SK-N-SH (cell line): Measurements from ENCODE around the gene ARID1A. TPM values are rescaled to one million over a fixed set of nuclear protein-coding genes. Genes with fewer than 3 reads are reported as not detected.
A peak's percentile ranks its signal among the peaks of the same experiment; 100 is the strongest.

ENCODE experiments used
- CTCF ChIA-PET: fragments of 300-600, 350-600 bp; formaldehyde crosslinking; extraction: SDS; loops from one replicate; lab custom pipeline; 2021; lab: Yijun Ruan, JAX
- POLR2A ChIA-PET: fragments of 350-600 bp; sonication (Branson Sonifier 250); formaldehyde crosslinking; extraction: SDS; loops from one replicate; lab custom pipeline; 2020; ENCODE audit warnings: antibody characterized with exemption, inconsistent platforms; lab: Yijun Ruan, JAX
- DNase-seq: peaks from one replicate; pipeline ENCODE4 v3.0.0; 2012
- H2AFZ ChIP-seq: fragments of 200-600 bp; sonication (generic); 2 replicates; pipeline ENCODE4 v1.8.1; 2016; ENCODE audit warnings: antibody characterized with exemption, mild to moderate bottlenecking, low read depth
- H3F3A ChIP-seq: fragments of 200-600 bp; sonication (generic); replicated peaks from 2 replicates; pipeline ENCODE3; 2016; ENCODE audit warnings: antibody characterized with exemption, mild to moderate bottlenecking; ENCODE audit not compliant: insufficient read depth
- H3K27ac ChIP-seq, 2 experiments: fragments of 200-500 bp in 1 of 2; fragments of 200-600 bp in 1 of 2; sonication (Bioruptor generic) in 1 of 2; sonication (generic), shearing (Covaris generic) in 1 of 2; 2 replicates each; pipeline versions ENCODE4 v1.5.1 to v1.6.1; 2014 to 2016; ENCODE audit warnings: low read depth in 2 of 2, inconsistent platforms in 1 of 2, low read length in 1 of 2, mild to moderate bottlenecking in 1 of 2, mixed read lengths in 1 of 2
- H3K27me3 ChIP-seq: fragments of 200-600 bp; sonication (generic), shearing (Covaris generic); 2 replicates; pipeline ENCODE4 v1.6.1; 2016; ENCODE audit warnings: mixed run types; ENCODE audit not compliant: insufficient read depth
- H3K36me3 ChIP-seq, 2 experiments: fragments of 200-500 bp in 1 of 2; fragments of 200-600 bp in 1 of 2; sonication (Bioruptor generic) in 1 of 2; sonication (generic) in 1 of 2; replicated peaks in 1 of 2; 2 replicates each; pipeline versions ENCODE3 to v1.5.1; 2014 to 2016; ENCODE audit warnings: low read length in 1 of 2, mild to moderate bottlenecking in 1 of 2; ENCODE audit not compliant: insufficient read depth in 2 of 2, control insufficient read depth in 1 of 2
- H3K4me1 ChIP-seq, 2 experiments: fragments of 200-500 bp in 1 of 2; fragments of 200-600 bp in 1 of 2; sonication (Bioruptor generic) in 1 of 2; sonication (generic), shearing (Covaris generic) in 1 of 2; 2 replicates each; pipeline versions ENCODE4 v1.5.1 to v1.6.1; 2014 to 2016; ENCODE audit warnings: low read depth in 1 of 2, low read length in 1 of 2, mixed run types in 1 of 2; ENCODE audit not compliant: insufficient read depth in 2 of 2, control insufficient read depth in 1 of 2
- H3K4me2 ChIP-seq: fragments of 200-600 bp; sonication (generic), shearing (Covaris generic); 2 replicates; pipeline ENCODE4 v1.6.1; 2017; ENCODE audit warnings: mixed run types
- H3K4me3 ChIP-seq, 2 experiments: fragments of 200-500 bp in 1 of 2; fragments of 200-600 bp in 1 of 2; sonication (Bioruptor generic) in 1 of 2; sonication (generic), shearing (Covaris generic) in 1 of 2; 2 replicates each; pipeline versions ENCODE4 v1.5.1 to v1.8.1; 2014 to 2016; ENCODE audit warnings: low read depth in 2 of 2, inconsistent platforms in 1 of 2, low read length in 1 of 2, mild to moderate bottlenecking in 1 of 2, mixed read lengths in 1 of 2, moderate library complexity in 1 of 2
- H3K79me2 ChIP-seq: fragments of 200-600 bp; sonication (generic); 2 replicates; pipeline ENCODE4 v1.8.1; 2017; ENCODE audit warnings: mild to moderate bottlenecking; ENCODE audit not compliant: insufficient read depth
- H3K9ac ChIP-seq: fragments of 200-600 bp; sonication (generic); 2 replicates; pipeline ENCODE4 v1.6.1; 2017; ENCODE audit warnings: mixed run types
- H3K9me2 ChIP-seq: fragments of 200-600 bp; sonication (generic); 2 replicates; pipeline ENCODE4 v1.6.1; 2017; ENCODE audit warnings: mixed run types
- H3K9me3 ChIP-seq: fragments of 200-600 bp; sonication (generic); 2 replicates; pipeline ENCODE4 v1.6.1; 2017; ENCODE audit warnings: mixed run types, mild to moderate bottlenecking, moderate library complexity
- H4K20me1 ChIP-seq: fragments of 200-600 bp; sonication (generic); 2 replicates; pipeline ENCODE4 v1.6.1; 2017; ENCODE audit warnings: mild to moderate bottlenecking, mixed run types; ENCODE audit not compliant: insufficient read depth
- ELF1 ChIP-seq: IDR thresholded peaks from 2 replicates; pipeline ENCODE4 v1.4.0; 2012
- EZH2phosphoT487 ChIP-seq: fragments of 200-600 bp; sonication (generic); IDR thresholded peaks from 2 replicates; pipeline ENCODE4 v1.6.1; 2017; ENCODE audit warnings: low read depth, mixed run types, mild to moderate bottlenecking, antibody characterized with exemption, moderate library complexity, borderline replicate concordance
- FOSL2 ChIP-seq: IDR thresholded peaks from 2 replicates; pipeline ENCODE4 v1.4.0; 2012; ENCODE audit warnings: low read depth, mild to moderate bottlenecking, moderate library complexity, borderline replicate concordance
- GABPA ChIP-seq: IDR thresholded peaks from 2 replicates; pipeline ENCODE4 v1.4.0; 2012; ENCODE audit warnings: low read depth, mild to moderate bottlenecking
- GATA2 ChIP-seq: sonication (generic); formaldehyde crosslinking; IDR thresholded peaks from 2 replicates; pipeline ENCODE4 v1.5.0; 2020; ENCODE audit warnings: mild to moderate bottlenecking, missing genetic modification reagents
- JUND ChIP-seq: IDR thresholded peaks from 2 replicates; pipeline ENCODE4 v1.4.0; 2012
- MEF2A ChIP-seq: IDR thresholded peaks from 2 replicates; pipeline ENCODE4 v1.4.0; 2012; ENCODE audit warnings: low read depth, borderline replicate concordance
- POLR2AphosphoS5 ChIP-seq: IDR thresholded peaks from 2 replicates; pipeline ENCODE4 v1.6.1; 2012; ENCODE audit warnings: low read depth, low read length
- RAD21 ChIP-seq: IDR thresholded peaks from 2 replicates; pipeline ENCODE4 v1.6.1; 2012; ENCODE audit warnings: mild to moderate bottlenecking, low read length
- RCOR1 ChIP-seq: fragments of 150-350 bp; IDR thresholded peaks from 2 replicates; pipeline ENCODE4 v1.6.1; 2017; ENCODE audit warnings: antibody characterized with exemption, low read length
- RFX5 ChIP-seq: IDR thresholded peaks from 2 replicates; pipeline ENCODE4 v1.6.1; 2012; ENCODE audit warnings: mild to moderate bottlenecking, improper control_type of control experiment, low read length
- RXRA ChIP-seq: IDR thresholded peaks from 2 replicates; pipeline ENCODE4 v1.4.0; 2012; ENCODE audit warnings: low read depth, mild to moderate bottlenecking, borderline replicate concordance
- TCF12 ChIP-seq: IDR thresholded peaks from 2 replicates; pipeline ENCODE4 v1.4.0; 2012
- TEAD4 ChIP-seq: IDR thresholded peaks from 2 replicates; pipeline ENCODE4 v1.4.0; 2012; ENCODE audit warnings: mild to moderate bottlenecking, borderline replicate concordance; ENCODE audit not compliant: insufficient read depth
- YY1 ChIP-seq: IDR thresholded peaks from 2 replicates; pipeline ENCODE4 v1.4.0; 2012; ENCODE audit warnings: low read depth, mild to moderate bottlenecking
- WGBS: methylation state at CpG from one replicate; pipeline ENCODE4 v1.1.6; 2017; ENCODE audit warnings: low lambda C conversion rate; 5-methylcytosine and 5-hydroxymethylcytosine counted together
- polyA plus RNA-seq, 3 experiments: library from polyadenylated mRNA; depleted of rRNA; stranded (reverse); fragments of >200 nt; gene quantifications; 2 replicates each; pipeline ENCODE4 v1.2.3, GENCODE V29; 2012
- TF ChIP-seq, protein P1 (sequence below): IDR thresholded peaks from 2 replicates; pipeline ENCODE4 v1.6.1; 2012; ENCODE audit warnings: mild to moderate bottlenecking, low read depth, low read length, moderate library complexity
- TF ChIP-seq, protein P2 (sequence below): IDR thresholded peaks from 2 replicates; pipeline ENCODE4 v1.4.0; 2012; ENCODE audit warnings: low read depth
- TF ChIP-seq, protein P3 (sequence below): IDR thresholded peaks from 2 replicates; pipeline ENCODE4 v1.4.0; 2012; ENCODE audit warnings: low read depth, borderline replicate concordance
- TF ChIP-seq, protein P4 (sequence below): IDR thresholded peaks from 2 replicates; pipeline ENCODE4; 2012
- TF ChIP-seq, protein P5 (sequence below): fragments of 150-350 bp; IDR thresholded peaks from 2 replicates; pipeline ENCODE4 v1.6.1; 2016; ENCODE audit warnings: mild to moderate bottlenecking, low read depth, low read length

Gene ARID1A
- polyA plus RNA-seq, 1 of the 3 experiments (the other 2 are of a cell fraction), result 26.5 TPM

DNA sequence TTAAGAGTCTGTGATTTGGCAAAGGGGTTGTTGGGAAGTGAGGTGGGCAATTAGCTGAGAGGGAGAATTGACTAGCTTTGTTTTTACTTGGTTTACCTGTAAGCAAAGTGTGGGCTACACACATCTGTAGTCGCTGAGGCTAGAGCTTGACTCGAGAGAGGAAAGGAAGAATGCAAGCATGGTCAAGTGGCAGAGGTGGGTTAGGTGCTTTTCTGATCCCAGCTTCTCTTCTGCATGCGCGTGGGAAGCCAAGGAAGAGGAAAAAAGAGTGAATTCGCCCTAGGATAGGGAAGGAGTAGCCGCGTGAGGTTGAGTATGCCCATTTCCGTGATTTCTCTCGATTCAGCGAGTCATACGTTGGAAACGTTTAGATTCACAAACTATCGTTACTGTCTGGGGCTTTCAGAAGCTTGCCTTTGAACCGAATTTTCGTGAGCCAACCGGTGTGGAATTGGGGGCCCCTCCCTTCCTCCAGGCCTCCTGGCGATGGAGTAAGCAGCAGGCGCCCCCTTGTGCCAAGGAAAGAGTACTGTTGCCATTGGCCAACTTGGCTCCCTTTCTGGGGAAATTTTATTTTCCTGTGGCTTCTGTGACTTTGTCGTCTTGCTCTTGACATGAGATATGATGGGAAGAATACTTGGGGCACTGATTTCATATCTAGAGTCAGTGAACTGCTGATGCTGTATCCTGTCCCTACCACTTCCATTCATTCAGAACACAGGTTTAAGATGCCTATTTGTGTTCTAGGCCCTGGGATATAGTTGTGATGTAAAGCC is 93.2 kb downstream of the ARID1A start (continued):
- TF ChIP-seq, protein P1, sequence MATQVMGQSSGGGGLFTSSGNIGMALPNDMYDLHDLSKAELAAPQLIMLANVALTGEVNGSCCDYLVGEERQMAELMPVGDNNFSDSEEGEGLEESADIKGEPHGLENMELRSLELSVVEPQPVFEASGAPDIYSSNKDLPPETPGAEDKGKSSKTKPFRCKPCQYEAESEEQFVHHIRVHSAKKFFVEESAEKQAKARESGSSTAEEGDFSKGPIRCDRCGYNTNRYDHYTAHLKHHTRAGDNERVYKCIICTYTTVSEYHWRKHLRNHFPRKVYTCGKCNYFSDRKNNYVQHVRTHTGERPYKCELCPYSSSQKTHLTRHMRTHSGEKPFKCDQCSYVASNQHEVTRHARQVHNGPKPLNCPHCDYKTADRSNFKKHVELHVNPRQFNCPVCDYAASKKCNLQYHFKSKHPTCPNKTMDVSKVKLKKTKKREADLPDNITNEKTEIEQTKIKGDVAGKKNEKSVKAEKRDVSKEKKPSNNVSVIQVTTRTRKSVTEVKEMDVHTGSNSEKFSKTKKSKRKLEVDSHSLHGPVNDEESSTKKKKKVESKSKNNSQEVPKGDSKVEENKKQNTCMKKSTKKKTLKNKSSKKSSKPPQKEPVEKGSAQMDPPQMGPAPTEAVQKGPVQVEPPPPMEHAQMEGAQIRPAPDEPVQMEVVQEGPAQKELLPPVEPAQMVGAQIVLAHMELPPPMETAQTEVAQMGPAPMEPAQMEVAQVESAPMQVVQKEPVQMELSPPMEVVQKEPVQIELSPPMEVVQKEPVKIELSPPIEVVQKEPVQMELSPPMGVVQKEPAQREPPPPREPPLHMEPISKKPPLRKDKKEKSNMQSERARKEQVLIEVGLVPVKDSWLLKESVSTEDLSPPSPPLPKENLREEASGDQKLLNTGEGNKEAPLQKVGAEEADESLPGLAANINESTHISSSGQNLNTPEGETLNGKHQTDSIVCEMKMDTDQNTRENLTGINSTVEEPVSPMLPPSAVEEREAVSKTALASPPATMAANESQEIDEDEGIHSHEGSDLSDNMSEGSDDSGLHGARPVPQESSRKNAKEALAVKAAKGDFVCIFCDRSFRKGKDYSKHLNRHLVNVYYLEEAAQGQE, result no peak
- TF ChIP-seq MEF2A, result no peak
- TF ChIP-seq, protein P2, sequence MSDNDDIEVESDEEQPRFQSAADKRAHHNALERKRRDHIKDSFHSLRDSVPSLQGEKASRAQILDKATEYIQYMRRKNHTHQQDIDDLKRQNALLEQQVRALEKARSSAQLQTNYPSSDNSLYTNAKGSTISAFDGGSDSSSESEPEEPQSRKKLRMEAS, result peak; percentile 28; the same call in 1 of the 2 replicates
- TF ChIP-seq RCOR1, result no peak
- TF ChIP-seq, protein P3, sequence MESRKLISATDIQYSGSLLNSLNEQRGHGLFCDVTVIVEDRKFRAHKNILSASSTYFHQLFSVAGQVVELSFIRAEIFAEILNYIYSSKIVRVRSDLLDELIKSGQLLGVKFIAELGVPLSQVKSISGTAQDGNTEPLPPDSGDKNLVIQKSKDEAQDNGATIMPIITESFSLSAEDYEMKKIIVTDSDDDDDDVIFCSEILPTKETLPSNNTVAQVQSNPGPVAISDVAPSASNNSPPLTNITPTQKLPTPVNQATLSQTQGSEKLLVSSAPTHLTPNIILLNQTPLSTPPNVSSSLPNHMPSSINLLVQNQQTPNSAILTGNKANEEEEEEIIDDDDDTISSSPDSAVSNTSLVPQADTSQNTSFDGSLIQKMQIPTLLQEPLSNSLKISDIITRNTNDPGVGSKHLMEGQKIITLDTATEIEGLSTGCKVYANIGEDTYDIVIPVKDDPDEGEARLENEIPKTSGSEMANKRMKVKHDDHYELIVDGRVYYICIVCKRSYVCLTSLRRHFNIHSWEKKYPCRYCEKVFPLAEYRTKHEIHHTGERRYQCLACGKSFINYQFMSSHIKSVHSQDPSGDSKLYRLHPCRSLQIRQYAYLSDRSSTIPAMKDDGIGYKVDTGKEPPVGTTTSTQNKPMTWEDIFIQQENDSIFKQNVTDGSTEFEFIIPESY, result no peak
- no peak; the same call in 1 of the 2 replicates for TF ChIP-seq FOSL2
- no peak for TF ChIP-seq TEAD4

DNA sequence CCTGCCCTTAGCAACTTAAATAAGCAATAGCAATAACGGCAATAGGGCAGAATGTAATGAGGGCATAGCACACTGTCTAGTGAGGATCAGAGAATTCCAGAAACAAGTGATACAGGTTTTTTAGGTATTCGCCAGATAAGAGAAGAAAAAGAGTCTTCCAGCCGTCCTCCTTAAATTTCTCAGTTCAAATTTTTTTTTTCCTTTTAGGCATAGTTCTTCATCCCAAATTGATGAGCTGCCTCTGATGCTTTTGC is 93.7 kb downstream of the ARID1A start:
- Histone ChIP-seq H3K4me3 (no peak overlapping the region), H4K20me1 (no peaks in the 10 kb centered on the region), H3K36me3 (peaks cover 5 to 14% of the 10 kb centered on the region in 2 experiments), H3K9ac (0 out of 2 replicates have a peak overlapping the region, but pooled peaks have one; percentile 1), H3K4me1 (peaks cover 20 to 25% of the 10 kb centered on the region in 2 experiments), H3K4me2 (peak overlapping the region; percentile 96; the same call in 1 of the 2 replicates), H2AFZ (no peak overlapping the region), H3K9me3 (no peaks in the 10 kb centered on the region), H3K27ac (no peak overlapping the region; a peak in 1 of 4 replicates), H3K27me3 (no peaks in the 10 kb centered on the region), H3K9me2 (no peaks in the 10 kb centered on the region), H3K79me2 (peaks cover 7% of the 10 kb centered on the region; the same call in 1 of the 2 replicates)
- POLR2A ChIA-PET, result interaction anchor here (1.0 to 2.5 kb wide), 5 partner anchors 91 to 317 kb away, joined by 3 to 44 read pairs (median 5); no protein-coding TSS in a partner anchor
- CTCF ChIA-PET, result interaction anchor here (0.7 to 6.2 kb wide), 36 partner anchors 9 to 289 kb away, joined by 3 to 311 read pairs (median 5); no protein-coding TSS in a partner anchor
- TF ChIP-seq ELF1 (no peak), JUND (no peak), EZH2phosphoT487 (no peak), POLR2AphosphoS5 (no peak), RXRA (no peak), RAD21 (no peak), RFX5 (no peak), RCOR1 (no peak), TCF12 (no peak), GATA2 (no peak), GABPA (no peak), YY1 (no peak)
- TF ChIP-seq, protein P4, sequence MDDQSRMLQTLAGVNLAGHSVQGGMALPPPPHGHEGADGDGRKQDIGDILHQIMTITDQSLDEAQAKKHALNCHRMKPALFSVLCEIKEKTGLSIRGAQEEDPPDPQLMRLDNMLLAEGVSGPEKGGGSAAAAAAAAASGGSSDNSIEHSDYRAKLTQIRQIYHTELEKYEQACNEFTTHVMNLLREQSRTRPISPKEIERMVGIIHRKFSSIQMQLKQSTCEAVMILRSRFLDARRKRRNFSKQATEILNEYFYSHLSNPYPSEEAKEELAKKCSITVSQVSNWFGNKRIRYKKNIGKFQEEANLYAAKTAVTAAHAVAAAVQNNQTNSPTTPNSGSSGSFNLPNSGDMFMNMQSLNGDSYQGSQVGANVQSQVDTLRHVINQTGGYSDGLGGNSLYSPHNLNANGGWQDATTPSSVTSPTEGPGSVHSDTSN, result no peak
- TF ChIP-seq, protein P3, result no peak
- TF ChIP-seq, protein P2, result no peak
- TF ChIP-seq, protein P5, sequence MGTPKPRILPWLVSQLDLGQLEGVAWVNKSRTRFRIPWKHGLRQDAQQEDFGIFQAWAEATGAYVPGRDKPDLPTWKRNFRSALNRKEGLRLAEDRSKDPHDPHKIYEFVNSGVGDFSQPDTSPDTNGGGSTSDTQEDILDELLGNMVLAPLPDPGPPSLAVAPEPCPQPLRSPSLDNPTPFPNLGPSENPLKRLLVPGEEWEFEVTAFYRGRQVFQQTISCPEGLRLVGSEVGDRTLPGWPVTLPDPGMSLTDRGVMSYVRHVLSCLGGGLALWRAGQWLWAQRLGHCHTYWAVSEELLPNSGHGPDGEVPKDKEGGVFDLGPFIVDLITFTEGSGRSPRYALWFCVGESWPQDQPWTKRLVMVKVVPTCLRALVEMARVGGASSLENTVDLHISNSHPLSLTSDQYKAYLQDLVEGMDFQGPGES, result no peak
- TF ChIP-seq, all 33 proteins: peak for 0
- DNase-seq, result no peak
- 64% methylated on average over 3 of the region's 3 CpGs for WGBS
- H3F3A ChIP-seq, result peaks cover 30% of the 10 kb centered on the region
